GM12891 (cell line): ENCODE data around the gene SORCS2.

Experiments used
- PAX5 ChIP-seq: IDR thresholded peaks from 2 replicates; pipeline ENCODE4 v1.6.1; 2011; ENCODE audit warnings: low read length, moderate library complexity, mild to moderate bottlenecking; ENCODE audit not compliant: insufficient read depth, severe bottlenecking
- POLR2A ChIP-seq: IDR thresholded peaks from 2 replicates; pipeline ENCODE4 v1.6.1; 2011; ENCODE audit warnings: low read depth, low read length, control low read depth
- POLR2AphosphoS5 ChIP-seq: IDR thresholded peaks from 2 replicates; pipeline ENCODE4 v1.6.1; 2011; ENCODE audit warnings: low read depth, low read length, control low read depth
- POU2F2 ChIP-seq: IDR thresholded peaks from 2 replicates; pipeline ENCODE4 v1.6.1; 2011; ENCODE audit warnings: low read depth, mild to moderate bottlenecking, control low read depth, low read length, moderate library complexity
- SPI1 ChIP-seq: IDR thresholded peaks from 2 replicates; pipeline ENCODE4 v1.6.1; 2011; ENCODE audit warnings: low read depth, low read length, control low read depth
- TAF1 ChIP-seq: IDR thresholded peaks from 2 replicates; pipeline ENCODE4 v1.6.1; 2011; ENCODE audit warnings: low read depth, low read length, control low read depth

- no peak for TF ChIP-seq PAX5
- TF ChIP-seq POLR2AphosphoS5 = no peak
- TF ChIP-seq TAF1 = no peak
- no peak for TF ChIP-seq POLR2A
- no peak for TF ChIP-seq SPI1
- no peak for TF ChIP-seq POU2F2
These were observed 398.6 kb downstream of the SORCS2 start for GRCh38 chr4:7590899-7591298.
